GM13977 (cell line): Measurements from ENCODE around the gene SH3PXD2A.
"Not testable (repeated sequence)": the region's sequence is repeated elsewhere in the genome, so short reads cannot be mapped to it uniquely, and the experiment has no call there.

Experiments
- DNase-seq: peaks from one replicate; pipeline ENCODE4 v3.0.0; 2012; ENCODE audit warnings: low spot score
- in situ Hi-C: fragments of 300-500 bp; cut with MboI; formaldehyde crosslinking; loops from one replicate; pipeline ENCODE4 v1.12.0; 2022; ENCODE audit warnings: low sequenced_read_pairs, low pct_unique_long_range_greater_than_20kb, mixed read lengths, inconsistent platforms; ENCODE audit not compliant: unreplicated experiment
- TF ChIP-seq, protein P1 (sequence below): IDR thresholded peaks from 2 replicates; pipeline ENCODE4 v1.5.1; 2012; ENCODE audit warnings: mild to moderate bottlenecking, control low read depth; ENCODE audit not compliant: insufficient read depth; ENCODE audit errors: extremely low read depth, missing control alignments

SH3PXD2A gene

DNA sequence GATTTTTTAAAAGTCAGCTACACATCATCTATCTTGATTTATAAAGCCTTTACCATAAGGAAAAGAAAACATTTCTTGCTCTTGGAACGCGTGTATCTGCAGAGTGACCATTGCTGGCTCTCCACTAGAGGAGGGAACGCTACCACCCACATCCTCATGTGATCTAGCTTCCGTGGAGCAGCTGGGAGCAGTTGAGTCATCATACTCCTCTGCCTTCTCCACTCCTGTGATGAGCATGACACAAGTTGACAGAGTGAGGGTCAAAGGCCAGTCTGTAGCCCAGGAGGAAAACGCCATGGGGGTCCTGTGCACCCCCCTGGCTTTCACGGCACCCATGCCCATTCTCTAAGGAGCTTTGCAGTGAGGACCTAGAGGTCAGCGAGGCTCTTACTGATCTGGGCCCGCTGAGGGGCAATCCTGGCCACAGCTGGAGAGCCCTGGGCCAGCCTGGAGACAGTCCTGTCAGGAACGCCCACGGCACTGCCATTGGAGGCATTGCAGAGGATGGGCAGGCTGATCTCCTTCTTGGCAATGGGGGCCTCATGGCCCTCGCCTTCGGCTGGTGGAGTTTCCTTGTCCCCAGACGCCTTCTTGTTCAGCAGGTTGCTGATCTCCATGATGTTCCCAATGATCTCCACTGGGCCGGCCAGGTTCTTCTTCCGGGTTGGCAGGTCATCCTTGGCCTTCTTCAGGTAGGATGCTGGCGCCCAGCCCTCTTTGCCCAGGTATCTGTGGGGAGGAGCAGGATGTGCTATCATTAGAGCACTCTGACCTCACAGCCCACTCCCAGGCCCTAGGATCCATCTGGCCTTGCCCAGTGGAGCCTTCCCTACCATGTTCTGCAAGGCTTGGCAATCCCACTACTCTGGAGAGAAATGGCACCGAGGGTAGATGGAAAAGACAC is 242.7 kb downstream of the SH3PXD2A start:
- no peak for DNase-seq
- in situ Hi-C loops: no loop called here
- TF ChIP-seq, protein P1, sequence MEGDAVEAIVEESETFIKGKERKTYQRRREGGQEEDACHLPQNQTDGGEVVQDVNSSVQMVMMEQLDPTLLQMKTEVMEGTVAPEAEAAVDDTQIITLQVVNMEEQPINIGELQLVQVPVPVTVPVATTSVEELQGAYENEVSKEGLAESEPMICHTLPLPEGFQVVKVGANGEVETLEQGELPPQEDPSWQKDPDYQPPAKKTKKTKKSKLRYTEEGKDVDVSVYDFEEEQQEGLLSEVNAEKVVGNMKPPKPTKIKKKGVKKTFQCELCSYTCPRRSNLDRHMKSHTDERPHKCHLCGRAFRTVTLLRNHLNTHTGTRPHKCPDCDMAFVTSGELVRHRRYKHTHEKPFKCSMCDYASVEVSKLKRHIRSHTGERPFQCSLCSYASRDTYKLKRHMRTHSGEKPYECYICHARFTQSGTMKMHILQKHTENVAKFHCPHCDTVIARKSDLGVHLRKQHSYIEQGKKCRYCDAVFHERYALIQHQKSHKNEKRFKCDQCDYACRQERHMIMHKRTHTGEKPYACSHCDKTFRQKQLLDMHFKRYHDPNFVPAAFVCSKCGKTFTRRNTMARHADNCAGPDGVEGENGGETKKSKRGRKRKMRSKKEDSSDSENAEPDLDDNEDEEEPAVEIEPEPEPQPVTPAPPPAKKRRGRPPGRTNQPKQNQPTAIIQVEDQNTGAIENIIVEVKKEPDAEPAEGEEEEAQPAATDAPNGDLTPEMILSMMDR: no peak

GRCh38 chr10:103610921-103611511 is 244.4 kb downstream of the SH3PXD2A start:
- in situ Hi-C loops: no loop called here
- DNase-seq: no peak
- TF ChIP-seq, protein P1: no peak

DNA sequence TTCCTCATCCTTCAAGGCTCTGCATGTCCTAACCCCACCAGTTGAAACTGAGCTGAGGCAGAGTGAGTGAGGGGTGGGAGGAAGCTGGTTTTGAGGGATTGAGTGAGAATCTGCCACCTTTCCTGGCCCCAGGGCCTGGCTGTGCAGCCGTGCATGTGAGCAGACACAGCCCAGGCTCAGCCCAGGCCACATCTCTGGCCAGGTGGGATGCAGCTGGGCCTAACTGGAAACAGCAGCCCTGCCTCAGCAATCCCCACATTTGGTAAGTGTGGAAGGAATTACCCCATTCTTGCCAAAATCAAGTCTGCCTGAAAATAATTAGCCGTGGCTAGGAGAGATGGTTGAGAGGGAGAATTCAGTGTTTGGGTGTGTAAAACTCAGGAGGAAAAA is 245.3 kb downstream of the SH3PXD2A start:
- in situ Hi-C loops: no loop called here
- TF ChIP-seq, protein P1: no peak
- DNase-seq: no peak

DNA sequence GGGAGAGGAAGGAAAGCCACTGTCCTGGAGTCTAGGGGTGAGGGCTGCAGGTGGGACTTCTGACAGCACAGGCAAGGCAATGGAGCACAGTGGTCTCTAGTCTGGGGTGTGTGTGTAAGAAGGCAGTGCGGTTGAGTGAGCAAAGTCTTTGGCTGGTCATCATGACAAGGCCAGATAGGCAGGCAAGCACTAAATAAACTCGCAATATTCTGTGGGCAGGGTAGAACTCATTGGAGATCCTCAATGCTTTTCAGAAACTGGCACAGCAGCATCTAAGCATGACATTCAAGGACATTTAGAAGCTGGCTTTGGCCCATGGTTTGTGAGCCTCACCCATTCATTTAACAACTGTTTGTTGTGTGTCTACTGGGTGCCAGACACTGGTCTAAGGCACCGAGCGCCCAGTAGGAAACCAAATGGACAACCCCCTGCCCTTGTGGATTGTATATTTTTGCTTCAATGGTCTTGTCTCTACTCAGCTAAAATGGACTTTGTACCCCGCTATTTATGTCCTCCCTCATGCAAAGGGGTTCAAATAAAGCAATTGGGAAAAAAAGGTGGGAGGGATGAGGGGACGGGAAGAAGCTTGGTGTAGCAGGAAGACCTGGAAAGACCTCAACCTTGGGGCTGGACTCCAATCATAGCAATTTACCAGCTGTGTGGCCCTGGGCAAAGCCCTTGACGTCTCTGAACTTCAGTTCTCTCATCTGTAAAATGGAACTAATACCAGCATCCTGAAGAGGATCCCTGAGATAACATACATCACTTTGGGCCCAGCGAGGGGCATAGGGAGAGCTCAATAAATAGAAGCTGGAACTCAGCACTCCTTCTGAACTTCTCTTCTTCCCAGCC is 245.9 kb downstream of the SH3PXD2A start:
- no peak for DNase-seq
- TF ChIP-seq, protein P1: no peak
- in situ Hi-C loops: no loop called here

GRCh38 chr10:103608056-103608455 is 247.3 kb downstream of the SH3PXD2A start:
- in situ Hi-C loops, DNase-seq: not testable (repeated sequence)

DNA sequence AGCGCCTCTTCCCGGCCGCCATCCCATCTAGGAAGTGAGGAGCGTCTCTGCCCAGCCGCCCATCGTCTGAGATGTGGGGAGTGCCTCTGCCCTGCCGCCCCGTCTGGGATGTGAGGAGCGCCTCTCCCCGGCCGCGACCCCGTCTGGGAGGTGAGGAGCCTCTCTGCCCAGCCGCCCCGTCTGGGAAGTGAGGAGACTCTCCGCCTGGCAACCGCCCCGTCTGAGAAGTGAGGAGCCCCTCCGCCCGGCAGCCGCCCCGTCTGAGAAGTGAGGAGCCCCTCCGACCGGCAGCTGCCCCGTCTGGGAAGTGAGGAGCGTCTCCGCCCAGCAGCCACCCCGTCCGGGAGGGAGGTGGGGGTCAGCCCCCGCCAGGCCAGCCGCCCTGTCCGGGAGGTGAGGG is 248.3 kb downstream of the SH3PXD2A start:
- DNase-seq, in situ Hi-C loops: not testable (repeated sequence)

- DNase-seq, in situ Hi-C loops: not testable (repeated sequence)
Observed at GRCh38 chr10:103606097-103606438, 249.3 kb downstream of the SH3PXD2A start.

DNA sequence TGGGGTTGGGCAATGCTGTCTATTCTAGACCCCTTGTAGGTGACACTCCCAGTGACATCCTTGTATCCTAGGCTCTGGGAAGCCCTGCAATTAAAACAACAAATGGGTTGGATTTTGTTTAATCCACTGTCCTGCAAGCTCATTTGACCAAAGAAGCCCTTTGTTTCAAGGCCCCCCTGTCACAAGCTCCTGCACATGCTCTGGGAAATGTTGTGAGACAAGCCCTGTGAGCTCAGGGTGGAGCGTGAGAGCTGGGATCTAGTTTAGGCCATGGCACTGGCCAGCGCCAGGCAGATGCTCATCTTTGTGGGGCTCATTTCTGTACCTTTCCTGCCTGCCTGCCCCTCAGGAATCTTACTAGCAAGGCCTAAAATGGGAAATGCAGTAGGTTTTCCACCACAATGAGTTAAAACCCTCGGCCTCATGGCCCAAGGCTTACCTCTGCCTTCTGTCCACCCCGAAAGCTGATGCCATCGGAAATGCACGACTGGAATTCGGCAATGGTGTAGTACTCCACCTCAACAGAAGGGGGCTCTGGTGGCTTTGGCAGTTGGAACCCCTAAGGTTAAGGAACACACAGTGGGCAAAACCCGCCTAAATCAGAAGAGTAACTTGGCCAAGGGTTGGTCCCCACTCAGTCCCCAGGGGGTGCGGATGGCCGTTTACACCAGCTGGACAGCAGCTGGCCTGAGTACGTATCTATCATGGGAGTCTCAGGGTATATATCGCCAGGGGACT is 249.8 kb downstream of the SH3PXD2A start:
- DNase-seq: peak; percentile 79
- in situ Hi-C loops: no loop called here
- TF ChIP-seq, protein P1: peak; percentile 66
